BLaER1 treated with 17β-estradiol and CSF1 and Interleukin-3, amounts not matched to agents 10 nM and 100 nM (cell line): Measurements from ENCODE around the gene SLC25A21.
"Not testable (repeated sequence)": the region's sequence is repeated elsewhere in the genome, so short reads cannot be mapped to it uniquely, and the experiment has no call there.

Experiments used
- H3K27ac ChIP-seq, 11 experiments: shearing (Covaris generic); formaldehyde crosslinking; 2 replicates each; pipeline ENCODE4 v1.8.1; 2022
- H3K27me3 ChIP-seq, 11 experiments: shearing (Covaris generic); formaldehyde crosslinking; 2 replicates each; pipeline ENCODE4 v1.8.1; 2022
- H3K36me3 ChIP-seq, 11 experiments: shearing (Covaris generic); formaldehyde crosslinking; 2 replicates each; pipeline ENCODE4 v1.8.1; 2022
- H3K4me1 ChIP-seq, 10 experiments: shearing (Covaris generic); formaldehyde crosslinking; 2 replicates each; pipeline ENCODE4 v1.8.1; 2022
- H3K4me2 ChIP-seq, 11 experiments: shearing (Covaris generic); formaldehyde crosslinking; 2 replicates each; pipeline ENCODE4 v1.8.1; 2022
- H3K4me3 ChIP-seq, 10 experiments: shearing (Covaris generic); formaldehyde crosslinking; 2 replicates each; pipeline ENCODE4 v1.8.1; 2022
- H3K9ac ChIP-seq, 11 experiments: shearing (Covaris generic); formaldehyde crosslinking; 2 replicates each; pipeline ENCODE4 v1.8.1; 2022
- H3K9me3 ChIP-seq, 11 experiments: shearing (Covaris generic); formaldehyde crosslinking; replicated peaks in 1 of 11; 2 replicates each; pipeline ENCODE4 v1.8.1; 2022
- H4K20me1 ChIP-seq, 11 experiments: shearing (Covaris generic); formaldehyde crosslinking; 2 replicates each; pipeline ENCODE4 v1.8.1; 2022
- Cebpa-rat ChIP-seq, 11 experiments: shearing (Covaris generic); IDR thresholded peaks; 2 replicates each; pipeline ENCODE4 v1.8.1; 2022

SLC25A21 gene

GRCh38 chr14:37083599-37083998 is 88.8 kb downstream of the SLC25A21 start:
- no peaks in the 10 kb centered on the region for H4K20me1 ChIP-seq
- no peak for TF ChIP-seq Cebpa-rat (IDR thresholded peaks at IDR 0.05)
- no peak overlapping the region for H3K27ac ChIP-seq
- H3K36me3 ChIP-seq, result no peaks in the 10 kb centered on the region
- H3K9ac ChIP-seq, result no peak overlapping the region
- H3K9me3 ChIP-seq, result no peaks in the 10 kb centered on the region
- H3K27me3 ChIP-seq, result no peaks in the 10 kb centered on the region
- no peak overlapping the region for H3K4me3 ChIP-seq
- H3K4me2 ChIP-seq, result no peak overlapping the region
- H3K4me1 ChIP-seq, result no peaks in the 10 kb centered on the region

- H3K27ac ChIP-seq, result no peak overlapping the region
- no peaks in the 10 kb centered on the region for H3K9me3 ChIP-seq
- no peaks in the 10 kb centered on the region for H3K4me1 ChIP-seq
- no peaks in the 10 kb centered on the region for H3K36me3 ChIP-seq
- no peak overlapping the region for H3K4me2 ChIP-seq
- H3K4me3 ChIP-seq, result no peak overlapping the region
- no peaks in the 10 kb centered on the region for H3K27me3 ChIP-seq
- no peak overlapping the region for H3K9ac ChIP-seq
- TF ChIP-seq Cebpa-rat (IDR thresholded peaks at IDR 0.05), result no peak
- H4K20me1 ChIP-seq, result no peaks in the 10 kb centered on the region
Observed at GRCh38 chr14:37082449-37082848, 90.0 kb downstream of the SLC25A21 start.

GRCh38 chr14:37081856-37082255 is 90.5 kb downstream of the SLC25A21 start:
- H3K36me3 ChIP-seq, result no peaks in the 10 kb centered on the region
- no peak overlapping the region for H3K9ac ChIP-seq
- H3K9me3 ChIP-seq, result no peaks in the 10 kb centered on the region
- no peaks in the 10 kb centered on the region for H3K27me3 ChIP-seq
- H3K27ac ChIP-seq, result no peak overlapping the region
- TF ChIP-seq Cebpa-rat (IDR thresholded peaks at IDR 0.05), result no peak
- no peaks in the 10 kb centered on the region for H4K20me1 ChIP-seq
- H3K4me1 ChIP-seq, result no peaks in the 10 kb centered on the region
- no peak overlapping the region for H3K4me2 ChIP-seq
- no peak overlapping the region for H3K4me3 ChIP-seq

GRCh38 chr14:37081218-37081617 is 91.2 kb downstream of the SLC25A21 start:
- H3K36me3 ChIP-seq, result no peaks in the 10 kb centered on the region
- no peaks in the 10 kb centered on the region for H3K9me3 ChIP-seq
- no peaks in the 10 kb centered on the region for H4K20me1 ChIP-seq
- H3K27ac ChIP-seq, result no peak overlapping the region
- no peak for TF ChIP-seq Cebpa-rat (IDR thresholded peaks at IDR 0.05)
- no peaks in the 10 kb centered on the region for H3K4me1 ChIP-seq
- no peak overlapping the region for H3K4me3 ChIP-seq
- no peak overlapping the region for H3K4me2 ChIP-seq
- no peaks in the 10 kb centered on the region for H3K27me3 ChIP-seq
- H3K9ac ChIP-seq, result no peak overlapping the region

- H3K4me2 ChIP-seq, result no peak overlapping the region
- H3K4me1 ChIP-seq, result no peaks in the 10 kb centered on the region
- H3K27ac ChIP-seq, result no peak overlapping the region
- no peak overlapping the region for H3K9ac ChIP-seq
- H4K20me1 ChIP-seq, result no peaks in the 10 kb centered on the region
- H3K36me3 ChIP-seq, result no peaks in the 10 kb centered on the region
- TF ChIP-seq Cebpa-rat (IDR thresholded peaks at IDR 0.05), result no peak
- no peaks in the 10 kb centered on the region for H3K9me3 ChIP-seq
- no peak overlapping the region for H3K4me3 ChIP-seq
- H3K27me3 ChIP-seq, result no peaks in the 10 kb centered on the region
Observed at GRCh38 chr14:37078131-37078530, 94.3 kb downstream of the SLC25A21 start.

- H3K4me1 ChIP-seq, H4K20me1 ChIP-seq, H3K36me3 ChIP-seq, H3K27me3 ChIP-seq, H3K4me3 ChIP-seq, H3K9ac ChIP-seq, H3K27ac ChIP-seq, H3K4me2 ChIP-seq, H3K9me3 ChIP-seq: not testable (repeated sequence)
Observed at GRCh38 chr14:37074320-37074719, 98.1 kb downstream of the SLC25A21 start.

GRCh38 chr14:37063467-37064240 is 108.8 kb downstream of the SLC25A21 start:
- Histone ChIP-seq H3K4me2 (no peak overlapping the region), H4K20me1 (no peaks in the 10 kb centered on the region; a peak in 1 of 22 replicates), H3K4me1 (no peaks in the 10 kb centered on the region), H3K9ac (no peak overlapping the region), H3K36me3 (no peaks in the 10 kb centered on the region), H3K9me3 (no peaks in the 10 kb centered on the region), H3K27ac (no peak overlapping the region), H3K27me3 (no peaks in the 10 kb centered on the region), H3K4me3 (no peak overlapping the region)
- TF ChIP-seq Cebpa-rat (IDR thresholded peaks at IDR 0.05), result no peak

GRCh38 chr14:37062191-37062803 is 110.1 kb downstream of the SLC25A21 start:
- no peaks in the 10 kb centered on the region for H3K4me1 ChIP-seq

GRCh38 chr14:37061697-37062096 is 110.7 kb downstream of the SLC25A21 start:
- H3K27me3 ChIP-seq, result no peaks in the 10 kb centered on the region
- no peaks in the 10 kb centered on the region for H3K9me3 ChIP-seq
- H3K27ac ChIP-seq, result no peak overlapping the region
- H4K20me1 ChIP-seq, result no peaks in the 10 kb centered on the region; a peak in 1 of 22 replicates
- no peaks in the 10 kb centered on the region for H3K4me1 ChIP-seq
- no peak overlapping the region for H3K4me3 ChIP-seq
- H3K36me3 ChIP-seq, result no peaks in the 10 kb centered on the region
- H3K9ac ChIP-seq, result no peak overlapping the region
- TF ChIP-seq Cebpa-rat (IDR thresholded peaks at IDR 0.05), result no peak
- H3K4me2 ChIP-seq, result no peak overlapping the region

More at GRCh38 chr14:37062191-37062803, 110.1 kb downstream of the SLC25A21 start:
- H4K20me1 ChIP-seq, result no peaks in the 10 kb centered on the region; a peak in 1 of 22 replicates
- no peaks in the 10 kb centered on the region for H3K36me3 ChIP-seq
- H3K9me3 ChIP-seq, result no peaks in the 10 kb centered on the region
- H3K27me3 ChIP-seq, result no peaks in the 10 kb centered on the region
- H3K4me3 ChIP-seq, result no peak overlapping the region
- no peak overlapping the region for H3K4me2 ChIP-seq
- no peak overlapping the region for H3K9ac ChIP-seq
- no peak overlapping the region for H3K27ac ChIP-seq
- no peak for TF ChIP-seq Cebpa-rat (IDR thresholded peaks at IDR 0.05)
